ENCODE data around the gene YIF1A.

DNA sequence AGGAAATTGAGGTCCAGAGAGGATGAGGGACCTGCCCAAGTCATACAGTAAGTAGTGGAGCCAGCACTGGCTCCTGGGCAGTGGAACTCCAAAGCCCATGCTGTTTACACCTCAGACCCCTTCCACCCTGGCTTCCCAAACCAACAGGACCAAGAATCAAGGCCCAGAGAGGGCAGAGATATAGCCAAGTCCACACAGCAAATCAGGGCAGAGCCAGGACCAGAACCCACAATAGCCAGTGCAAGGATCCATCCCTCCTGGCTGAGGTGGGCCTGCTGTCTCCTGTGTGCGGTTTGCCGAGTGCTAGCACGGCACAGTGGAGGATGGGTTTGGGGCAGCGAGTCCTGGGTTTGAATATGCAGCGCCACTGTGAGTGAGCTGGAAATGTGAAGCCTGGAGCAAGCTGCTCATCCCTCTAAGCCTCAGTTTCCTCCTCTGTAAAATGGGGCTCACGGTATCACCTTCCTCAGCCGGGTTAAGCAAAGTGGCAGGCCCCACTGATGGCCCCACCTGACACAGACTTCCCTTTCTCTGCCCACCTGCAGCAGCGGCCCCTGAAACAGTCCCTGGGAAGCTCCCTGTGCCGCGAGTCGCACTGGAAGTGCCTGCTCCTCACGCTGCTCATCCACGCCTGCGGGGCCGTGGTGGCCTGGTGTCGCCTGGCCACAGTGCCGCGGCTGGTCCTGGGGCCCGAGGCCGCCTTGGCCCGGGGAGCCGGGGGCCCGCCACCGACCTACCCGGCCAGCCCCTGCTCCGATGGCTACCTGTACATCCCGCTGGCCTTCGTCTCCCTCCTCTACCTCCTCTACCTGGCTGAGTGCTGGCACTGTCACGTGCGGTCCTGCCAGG is 5.1 kb upstream of the YIF1A start:
- no peak for TF ChIP-seq MYC (IDR thresholded peaks at IDR 0.05; ENCODE audit: low read depth, low read length)
- TF ChIP-seq, protein P1, sequence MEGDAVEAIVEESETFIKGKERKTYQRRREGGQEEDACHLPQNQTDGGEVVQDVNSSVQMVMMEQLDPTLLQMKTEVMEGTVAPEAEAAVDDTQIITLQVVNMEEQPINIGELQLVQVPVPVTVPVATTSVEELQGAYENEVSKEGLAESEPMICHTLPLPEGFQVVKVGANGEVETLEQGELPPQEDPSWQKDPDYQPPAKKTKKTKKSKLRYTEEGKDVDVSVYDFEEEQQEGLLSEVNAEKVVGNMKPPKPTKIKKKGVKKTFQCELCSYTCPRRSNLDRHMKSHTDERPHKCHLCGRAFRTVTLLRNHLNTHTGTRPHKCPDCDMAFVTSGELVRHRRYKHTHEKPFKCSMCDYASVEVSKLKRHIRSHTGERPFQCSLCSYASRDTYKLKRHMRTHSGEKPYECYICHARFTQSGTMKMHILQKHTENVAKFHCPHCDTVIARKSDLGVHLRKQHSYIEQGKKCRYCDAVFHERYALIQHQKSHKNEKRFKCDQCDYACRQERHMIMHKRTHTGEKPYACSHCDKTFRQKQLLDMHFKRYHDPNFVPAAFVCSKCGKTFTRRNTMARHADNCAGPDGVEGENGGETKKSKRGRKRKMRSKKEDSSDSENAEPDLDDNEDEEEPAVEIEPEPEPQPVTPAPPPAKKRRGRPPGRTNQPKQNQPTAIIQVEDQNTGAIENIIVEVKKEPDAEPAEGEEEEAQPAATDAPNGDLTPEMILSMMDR (IDR thresholded peaks at IDR 0.05; ENCODE audit: low read depth, low read length), result no peak
